ENCODE measurements around the gene SIRT1.

- TF ChIP-seq CTCF (IDR thresholded peaks at IDR 0.05) (no peak), POLR2A (IDR thresholded peaks at IDR 0.05) (no peak)
Measured at GRCh38 chr10:67841737-67842136, 42.7 kb upstream of the SIRT1 start.
